HepG2 (cell line): ENCODE measurements around the gene ARG2. TPM values are rescaled to one million over a fixed set of nuclear protein-coding genes. Genes with fewer than 3 reads are reported as not detected.

ENCODE experiments used
- CAMTA2 ChIP-seq: sonication (generic); formaldehyde crosslinking; IDR thresholded peaks from 2 replicates; pipeline ENCODE4 v1.4.0; 2020; ENCODE audit warnings: mild to moderate bottlenecking, missing genetic modification reagents, borderline replicate concordance
- GLI4 ChIP-seq: sonication (generic); formaldehyde crosslinking; IDR thresholded peaks from 2 replicates; pipeline ENCODE4 v1.5.1; 2020; ENCODE audit warnings: missing genetic modification reagents, mild to moderate bottlenecking, moderate library complexity, borderline replicate concordance
- KLF15 ChIP-seq: sonication (generic); formaldehyde crosslinking; IDR thresholded peaks from 2 replicates; pipeline ENCODE4 v1.8.1; 2023; ENCODE audit warnings: borderline replicate concordance, mild to moderate bottlenecking, inconsistent platforms, missing genetic modification reagents, mixed read lengths
- LCORL ChIP-seq, 2 experiments: fragments of 450-650 bp in 1 of 2; sonication (generic) in 1 of 2; formaldehyde crosslinking in 1 of 2; IDR thresholded peaks; 2 replicates each; pipeline versions ENCODE4 v1.5.0 to v1.6.1; 2017 to 2020; ENCODE audit warnings: antibody characterized with exemption in 1 of 2, missing genetic modification reagents in 1 of 2
- PHF21A ChIP-seq: sonication (generic); formaldehyde crosslinking; IDR thresholded peaks from 2 replicates; pipeline ENCODE4 v1.5.0; 2020; ENCODE audit warnings: mild to moderate bottlenecking, missing genetic modification reagents
- REXO4 ChIP-seq: sonication (generic); formaldehyde crosslinking; IDR thresholded peaks from 2 replicates; pipeline ENCODE4 v1.8.0; 2022; ENCODE audit warnings: missing genetic modification reagents, mild to moderate bottlenecking, borderline replicate concordance
- SMARCE1 ChIP-seq: fragments of 450-650 bp; IDR thresholded peaks from 2 replicates; pipeline ENCODE4 v1.6.1; 2017; ENCODE audit warnings: borderline replicate concordance
- YEATS2 ChIP-seq: sonication (generic); formaldehyde crosslinking; IDR thresholded peaks from 2 replicates; pipeline ENCODE4 v1.4.0; 2020; ENCODE audit warnings: missing genetic modification reagents, borderline replicate concordance
- ZFP37 ChIP-seq: sonication (generic); formaldehyde crosslinking; IDR thresholded peaks from 2 replicates; pipeline ENCODE4 v1.4.0; 2020; ENCODE audit warnings: missing genetic modification reagents, borderline replicate concordance
- ZFP41 ChIP-seq: sonication (generic); formaldehyde crosslinking; IDR thresholded peaks from 2 replicates; pipeline ENCODE4 v1.4.0; 2020; ENCODE audit warnings: mild to moderate bottlenecking, missing genetic modification reagents, borderline replicate concordance
- ZKSCAN5 ChIP-seq: sonication (generic); formaldehyde crosslinking; IDR thresholded peaks from 2 replicates; pipeline ENCODE4 v1.5.1; 2020; ENCODE audit warnings: mild to moderate bottlenecking, missing genetic modification reagents
- ZNF235 ChIP-seq: sonication (generic); formaldehyde crosslinking; IDR thresholded peaks from 2 replicates; pipeline ENCODE4 v1.8.1; 2023; ENCODE audit warnings: mild to moderate bottlenecking, missing genetic modification reagents, borderline replicate concordance
- ZNF556 ChIP-seq: sonication (generic); formaldehyde crosslinking; IDR thresholded peaks from 2 replicates; pipeline ENCODE4 v1.4.0; 2020; ENCODE audit warnings: mild to moderate bottlenecking, missing genetic modification reagents, borderline replicate concordance
- ZNF777 ChIP-seq: sonication (generic); formaldehyde crosslinking; IDR thresholded peaks from 2 replicates; pipeline ENCODE4 v1.4.0; 2020; ENCODE audit warnings: missing genetic modification reagents
- polyA plus RNA-seq, 8 experiments: library from polyadenylated mRNA; depleted of rRNA in 3 of 8; stranded (reverse) in 7 of 8; unstranded in 1 of 8; fragments of >200 nt; fragmentation: Illumina TruSeq in 4 of 8; extraction: Trizol in 4 of 8; gene quantifications; 2 replicates each; pipeline versions ENCODE4 v1.2.1 to v1.2.3, GENCODE V29; 2011 to 2016; ENCODE audit warnings: low read depth in 4 of 8, missing spikeins in 1 of 8, mixed read lengths in 1 of 8; ENCODE audit not compliant: insufficient read depth in 1 of 8
- total RNA-seq, 5 experiments: library from RNA; depleted of rRNA; stranded (reverse); fragments of >200 nt; fragmentation: Illumina TruSeq; extraction: Trizol; gene quantifications; 2 replicates each; pipeline ENCODE4 v1.2.3, GENCODE V29; 2016; ENCODE audit warnings: low read depth in 1 of 5
- TF ChIP-seq, protein P1 (sequence below): sonication (generic); formaldehyde crosslinking; IDR thresholded peaks from 2 replicates; pipeline ENCODE4 v1.5.1; 2020; ENCODE audit warnings: missing genetic modification reagents, mild to moderate bottlenecking, borderline replicate concordance
- TF ChIP-seq, protein P2 (sequence below): sonication (generic); formaldehyde crosslinking; IDR thresholded peaks from 2 replicates; pipeline ENCODE4 v1.8.1; 2023; ENCODE audit warnings: mild to moderate bottlenecking, moderate library complexity, missing genetic modification reagents
- TF ChIP-seq, protein P3 (sequence below): sonication (generic); formaldehyde crosslinking; IDR thresholded peaks from 2 replicates; pipeline ENCODE4 v1.5.0; 2020; ENCODE audit warnings: mild to moderate bottlenecking, missing genetic modification reagents, moderate library complexity
- TF ChIP-seq, protein P4 (sequence below): IDR thresholded peaks from 2 replicates; pipeline ENCODE4 v1.6.1; 2016; ENCODE audit warnings: low read depth, missing genetic modification reagents, missing compliant biosample characterization

ARG2 gene
- total and polyA plus RNA-seq, 2 of the 13 experiments (the other 11 are each of a cell fraction or from before 2014, with no cell fraction given) = 37.5 to 73.6 TPM

DNA sequence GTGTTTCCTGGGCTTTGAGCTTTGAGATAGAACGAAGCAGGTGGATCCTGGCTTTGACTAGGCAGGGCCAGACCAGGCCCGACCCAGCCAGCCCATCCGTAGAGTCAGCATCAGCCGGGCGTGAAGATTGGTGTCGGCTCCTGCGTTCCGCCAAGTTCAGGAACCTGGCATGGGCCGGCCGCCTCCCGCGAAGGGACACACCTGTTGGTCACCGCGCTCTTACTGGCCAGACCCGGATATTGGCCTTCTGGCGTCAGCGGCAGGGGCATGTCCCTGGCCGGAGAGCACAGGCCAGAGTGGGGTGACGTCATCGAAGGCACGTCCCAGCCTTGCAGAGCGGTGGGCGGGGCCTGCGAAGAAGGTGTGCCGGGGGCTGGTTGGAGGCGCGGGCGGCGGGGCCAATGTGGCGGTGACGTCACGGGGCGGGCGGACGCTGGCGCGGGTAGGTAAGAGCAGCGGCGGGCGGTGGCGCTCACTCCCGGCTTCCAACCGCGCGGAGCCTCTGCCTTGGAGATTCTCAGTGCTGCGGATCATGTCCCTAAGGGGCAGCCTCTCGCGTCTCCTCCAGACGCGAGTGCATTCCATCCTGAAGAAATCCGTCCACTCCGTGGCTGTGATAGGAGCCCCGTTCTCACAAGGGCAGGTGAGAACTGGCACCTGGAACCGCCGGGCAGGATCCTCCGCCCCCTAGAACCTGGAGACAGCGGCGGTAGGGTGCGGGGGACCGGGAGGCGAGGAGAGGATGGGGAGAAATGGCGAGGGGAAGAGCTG lies at the start of gene ARG2 (continued):
- TF ChIP-seq GLI4 (CRISPR knock-in tag) (peak; percentile 55; the same call in 1 of the 2 replicates), ZNF235 (CRISPR knock-in tag) (no peak), REXO4 (CRISPR knock-in tag) (no peak), ZKSCAN5 (CRISPR knock-in tag) (no peak), CAMTA2 (CRISPR knock-in tag) (0 out of 2 replicates have a peak, but pooled peaks have one; percentile 43), ZNF777 (CRISPR knock-in tag) (peak; percentile 16; the same call in 1 of the 2 replicates), SMARCE1 (no peak), YEATS2 (CRISPR knock-in tag) (peak; percentile 66; the same call in 1 of the 2 replicates), ZFP41 (no peak), PHF21A (CRISPR knock-in tag) (peak; percentile 58; the same call in 1 of the 2 replicates), ZFP37 (CRISPR knock-in tag) (no peak), LCORL (IDR thresholded peaks at IDR 0.05) (no peak), LCORL (CRISPR knock-in tag; IDR thresholded peaks at IDR 0.05) (0 out of 2 replicates have a peak, but pooled peaks have one; percentile 50), KLF15 (CRISPR knock-in tag) (no peak), ZNF556 (CRISPR knock-in tag) (no peak; the same call in 1 of the 2 replicates)
- TF ChIP-seq, protein P1, sequence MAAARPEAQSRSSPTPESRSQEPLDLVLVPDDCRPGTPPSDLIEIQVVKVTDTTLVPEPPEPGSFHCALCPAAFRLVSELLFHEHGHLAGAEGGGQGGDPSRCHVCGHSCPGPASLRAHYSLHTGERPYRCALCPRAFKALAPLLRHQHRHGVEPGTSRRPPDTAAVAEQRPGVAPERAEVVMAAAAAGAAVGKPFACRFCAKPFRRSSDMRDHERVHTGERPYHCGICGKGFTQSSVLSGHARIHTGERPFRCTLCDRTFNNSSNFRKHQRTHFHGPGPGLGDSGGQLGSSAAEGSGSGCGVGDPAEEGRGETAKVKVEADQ (CRISPR knock-in tag) = peak; percentile 33; the same call in 1 of the 2 replicates
- TF ChIP-seq, protein P2, sequence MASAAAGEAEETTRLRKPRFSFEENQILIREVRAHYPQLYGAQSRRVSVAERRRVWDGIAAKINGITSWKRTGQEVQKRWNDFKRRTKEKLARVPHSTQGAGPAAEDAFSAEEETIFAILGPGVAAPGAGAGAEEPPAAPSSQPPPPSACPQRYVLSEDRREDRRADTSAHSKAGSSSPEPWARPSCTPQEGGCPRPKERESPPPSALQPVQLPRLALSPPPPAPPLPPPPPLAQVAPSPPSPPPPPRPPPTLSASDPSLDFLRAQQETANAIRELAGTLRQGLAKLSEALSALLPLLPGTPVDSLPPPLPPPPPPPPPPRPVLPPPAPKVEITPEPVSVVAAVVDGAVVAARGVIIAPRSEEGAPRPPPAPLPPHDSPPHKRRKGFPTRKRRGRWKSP (CRISPR knock-in tag) = peak; percentile 70; the same call in 1 of the 2 replicates
- TF ChIP-seq, protein P3, sequence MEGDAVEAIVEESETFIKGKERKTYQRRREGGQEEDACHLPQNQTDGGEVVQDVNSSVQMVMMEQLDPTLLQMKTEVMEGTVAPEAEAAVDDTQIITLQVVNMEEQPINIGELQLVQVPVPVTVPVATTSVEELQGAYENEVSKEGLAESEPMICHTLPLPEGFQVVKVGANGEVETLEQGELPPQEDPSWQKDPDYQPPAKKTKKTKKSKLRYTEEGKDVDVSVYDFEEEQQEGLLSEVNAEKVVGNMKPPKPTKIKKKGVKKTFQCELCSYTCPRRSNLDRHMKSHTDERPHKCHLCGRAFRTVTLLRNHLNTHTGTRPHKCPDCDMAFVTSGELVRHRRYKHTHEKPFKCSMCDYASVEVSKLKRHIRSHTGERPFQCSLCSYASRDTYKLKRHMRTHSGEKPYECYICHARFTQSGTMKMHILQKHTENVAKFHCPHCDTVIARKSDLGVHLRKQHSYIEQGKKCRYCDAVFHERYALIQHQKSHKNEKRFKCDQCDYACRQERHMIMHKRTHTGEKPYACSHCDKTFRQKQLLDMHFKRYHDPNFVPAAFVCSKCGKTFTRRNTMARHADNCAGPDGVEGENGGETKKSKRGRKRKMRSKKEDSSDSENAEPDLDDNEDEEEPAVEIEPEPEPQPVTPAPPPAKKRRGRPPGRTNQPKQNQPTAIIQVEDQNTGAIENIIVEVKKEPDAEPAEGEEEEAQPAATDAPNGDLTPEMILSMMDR (CRISPR knock-in tag) = peak; percentile 66
- TF ChIP-seq, protein P4, sequence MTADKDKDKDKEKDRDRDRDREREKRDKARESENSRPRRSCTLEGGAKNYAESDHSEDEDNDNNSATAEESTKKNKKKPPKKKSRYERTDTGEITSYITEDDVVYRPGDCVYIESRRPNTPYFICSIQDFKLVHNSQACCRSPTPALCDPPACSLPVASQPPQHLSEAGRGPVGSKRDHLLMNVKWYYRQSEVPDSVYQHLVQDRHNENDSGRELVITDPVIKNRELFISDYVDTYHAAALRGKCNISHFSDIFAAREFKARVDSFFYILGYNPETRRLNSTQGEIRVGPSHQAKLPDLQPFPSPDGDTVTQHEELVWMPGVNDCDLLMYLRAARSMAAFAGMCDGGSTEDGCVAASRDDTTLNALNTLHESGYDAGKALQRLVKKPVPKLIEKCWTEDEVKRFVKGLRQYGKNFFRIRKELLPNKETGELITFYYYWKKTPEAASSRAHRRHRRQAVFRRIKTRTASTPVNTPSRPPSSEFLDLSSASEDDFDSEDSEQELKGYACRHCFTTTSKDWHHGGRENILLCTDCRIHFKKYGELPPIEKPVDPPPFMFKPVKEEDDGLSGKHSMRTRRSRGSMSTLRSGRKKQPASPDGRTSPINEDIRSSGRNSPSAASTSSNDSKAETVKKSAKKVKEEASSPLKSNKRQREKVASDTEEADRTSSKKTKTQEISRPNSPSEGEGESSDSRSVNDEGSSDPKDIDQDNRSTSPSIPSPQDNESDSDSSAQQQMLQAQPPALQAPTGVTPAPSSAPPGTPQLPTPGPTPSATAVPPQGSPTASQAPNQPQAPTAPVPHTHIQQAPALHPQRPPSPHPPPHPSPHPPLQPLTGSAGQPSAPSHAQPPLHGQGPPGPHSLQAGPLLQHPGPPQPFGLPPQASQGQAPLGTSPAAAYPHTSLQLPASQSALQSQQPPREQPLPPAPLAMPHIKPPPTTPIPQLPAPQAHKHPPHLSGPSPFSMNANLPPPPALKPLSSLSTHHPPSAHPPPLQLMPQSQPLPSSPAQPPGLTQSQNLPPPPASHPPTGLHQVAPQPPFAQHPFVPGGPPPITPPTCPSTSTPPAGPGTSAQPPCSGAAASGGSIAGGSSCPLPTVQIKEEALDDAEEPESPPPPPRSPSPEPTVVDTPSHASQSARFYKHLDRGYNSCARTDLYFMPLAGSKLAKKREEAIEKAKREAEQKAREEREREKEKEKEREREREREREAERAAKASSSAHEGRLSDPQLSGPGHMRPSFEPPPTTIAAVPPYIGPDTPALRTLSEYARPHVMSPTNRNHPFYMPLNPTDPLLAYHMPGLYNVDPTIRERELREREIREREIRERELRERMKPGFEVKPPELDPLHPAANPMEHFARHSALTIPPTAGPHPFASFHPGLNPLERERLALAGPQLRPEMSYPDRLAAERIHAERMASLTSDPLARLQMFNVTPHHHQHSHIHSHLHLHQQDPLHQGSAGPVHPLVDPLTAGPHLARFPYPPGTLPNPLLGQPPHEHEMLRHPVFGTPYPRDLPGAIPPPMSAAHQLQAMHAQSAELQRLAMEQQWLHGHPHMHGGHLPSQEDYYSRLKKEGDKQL (CRISPR knock-in tag) = no peak
